Activated naive CD4-positive, alpha-beta T cell (primary cell): ENCODE results near the gene TSEN2.
"Not testable (repeated sequence)": the region's sequence is repeated elsewhere in the genome, so short reads cannot be mapped to it uniquely, and the experiment has no call there.

Experiments
- DNase-seq, 4 experiments: peaks; one replicate each; lab custom pipeline; 2025; lab: John Stamatoyannopoulos, UW

The TSEN2 gene

DNA sequence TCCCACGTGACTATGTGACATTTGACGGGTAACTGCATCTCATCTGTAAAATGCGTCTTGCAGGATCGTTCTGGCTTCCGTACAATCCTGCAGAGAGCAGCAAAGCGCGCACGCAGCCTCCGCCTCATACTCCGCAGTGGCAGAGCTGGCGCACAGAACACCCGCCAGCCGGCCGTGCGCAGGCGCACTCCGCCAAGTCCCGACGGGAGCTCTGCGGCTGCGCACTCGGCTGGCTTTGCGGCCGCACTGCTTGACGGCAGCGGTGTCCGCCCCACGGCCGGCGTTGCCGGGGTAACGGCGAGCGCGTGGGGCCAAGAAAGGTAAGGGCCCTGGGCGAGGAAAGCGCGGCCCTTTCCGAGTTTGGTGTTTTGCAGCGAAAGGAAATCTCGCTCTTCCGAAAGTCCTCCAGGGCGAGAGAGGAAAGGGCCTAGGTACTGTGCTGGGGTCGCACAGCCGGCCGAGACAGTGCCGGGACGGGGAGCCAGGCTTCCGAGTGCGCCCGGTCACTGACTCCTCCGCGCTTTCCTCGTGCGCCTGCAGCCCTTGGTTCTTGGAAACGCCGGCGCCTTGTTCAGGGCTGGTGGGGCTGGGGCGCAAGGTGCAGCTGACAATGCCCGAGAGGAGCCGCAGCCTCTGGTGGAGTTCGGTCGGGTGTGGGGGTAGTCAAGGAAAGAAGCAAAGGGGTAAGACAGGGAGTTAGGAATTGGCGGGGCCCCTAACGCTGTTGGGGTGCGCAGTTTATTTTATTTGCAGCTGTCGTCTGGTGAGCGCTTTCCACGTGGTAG is at the start of gene TSEN2:
TSEN2 (plus strand) TSS at position 283 of the 785 bp plus-strand sequence. CDS start 5,321 bp downstream, outside the sequence.
- DNase-seq = peak; percentile 81 to 96 (median 92)

DNA sequence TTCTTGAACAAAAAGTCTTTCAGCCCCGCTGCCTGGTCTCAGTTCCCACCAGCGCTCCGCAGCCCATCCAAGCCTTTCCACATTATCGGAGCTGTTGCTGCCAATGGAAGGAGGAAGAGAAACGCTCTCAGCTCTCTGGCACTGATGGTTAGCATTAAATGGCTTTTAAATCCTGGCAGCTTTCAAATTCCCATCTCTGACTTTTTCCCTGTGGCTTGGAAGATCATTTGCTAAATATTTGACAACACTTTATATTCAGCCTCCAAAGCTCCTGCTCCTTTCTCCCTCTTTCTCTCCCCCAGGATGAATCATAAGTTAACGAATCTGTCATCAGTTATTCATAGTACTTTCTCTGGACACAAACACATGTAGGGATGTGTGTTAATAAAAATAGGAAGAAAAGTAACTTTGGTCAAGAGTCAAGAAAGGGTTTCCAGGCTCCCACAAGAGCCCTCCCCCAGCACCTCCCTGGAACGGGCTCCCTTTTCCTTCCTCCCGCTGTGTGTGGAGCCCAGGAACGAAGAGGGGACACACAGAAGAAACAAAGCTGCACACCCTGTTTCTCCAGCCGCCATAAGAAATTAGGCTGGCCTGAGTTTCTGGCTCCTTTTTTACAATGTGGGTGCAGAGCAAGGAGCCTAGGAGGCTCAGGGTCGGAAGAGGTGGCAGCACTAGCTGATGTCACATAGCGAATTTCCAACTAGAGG is 47.6 kb upstream of the TSEN2 start:
- DNase-seq = no peak

DNA sequence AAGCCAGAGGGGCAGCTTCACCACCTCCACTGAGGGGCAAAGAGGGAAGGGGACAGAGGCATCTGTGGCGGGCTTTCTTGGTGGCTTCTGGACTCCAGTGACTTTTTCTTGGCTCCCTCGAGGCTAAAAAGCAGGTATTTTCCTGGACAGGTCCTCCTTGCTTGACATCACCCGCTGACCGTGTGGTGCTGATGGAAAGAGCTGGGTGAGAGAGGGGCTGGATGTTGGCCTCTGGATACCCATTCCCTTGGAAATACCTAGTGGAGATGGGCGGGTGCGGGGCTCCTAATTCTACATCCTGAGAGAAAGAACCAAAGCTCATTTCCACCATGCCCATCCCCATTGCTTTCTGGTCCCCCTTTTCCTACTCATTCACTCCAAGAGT is 47.1 kb upstream of the TSEN2 start:
- no peak for DNase-seq

DNA sequence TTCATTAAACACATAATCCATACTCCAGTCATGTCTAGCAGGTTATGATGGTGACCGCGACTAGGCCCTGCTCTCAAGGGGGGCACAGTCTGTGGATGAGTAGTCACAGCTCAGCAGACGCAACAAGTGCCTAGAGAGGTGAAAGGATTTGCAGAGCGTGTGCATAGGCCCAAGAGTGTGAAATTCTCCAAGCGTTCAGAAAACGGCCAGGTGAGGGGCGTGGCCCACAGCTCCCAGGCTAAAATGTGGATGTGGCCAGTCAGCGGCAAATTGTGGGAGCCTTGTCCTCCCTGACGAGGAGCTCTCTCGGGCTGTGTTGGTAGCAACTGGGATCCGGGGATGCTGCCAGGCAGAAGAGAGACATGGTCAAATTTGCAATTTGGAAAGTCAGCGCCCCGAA is 46.4 kb upstream of the TSEN2 start:
- DNase-seq = no peak

DNA sequence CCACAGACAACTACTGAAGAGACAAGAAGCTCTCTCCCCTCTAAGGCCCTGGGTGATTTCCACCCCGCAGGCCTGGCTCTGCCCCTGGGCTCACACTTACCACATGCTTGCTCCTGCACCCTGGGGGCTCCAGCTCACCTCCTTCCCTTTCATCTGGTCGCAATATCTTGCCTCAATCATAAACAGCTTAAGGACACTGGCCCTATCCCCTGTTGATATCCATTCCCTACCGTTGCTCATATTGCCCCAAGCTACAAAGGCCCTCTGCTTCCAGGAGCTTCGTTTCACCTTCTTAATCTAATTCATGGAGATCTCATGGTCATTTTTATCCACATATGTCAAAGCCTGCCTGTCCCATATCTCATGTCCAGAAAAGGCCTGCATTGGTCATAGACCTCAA is 46.0 kb upstream of the TSEN2 start:
- no peak for DNase-seq

DNA sequence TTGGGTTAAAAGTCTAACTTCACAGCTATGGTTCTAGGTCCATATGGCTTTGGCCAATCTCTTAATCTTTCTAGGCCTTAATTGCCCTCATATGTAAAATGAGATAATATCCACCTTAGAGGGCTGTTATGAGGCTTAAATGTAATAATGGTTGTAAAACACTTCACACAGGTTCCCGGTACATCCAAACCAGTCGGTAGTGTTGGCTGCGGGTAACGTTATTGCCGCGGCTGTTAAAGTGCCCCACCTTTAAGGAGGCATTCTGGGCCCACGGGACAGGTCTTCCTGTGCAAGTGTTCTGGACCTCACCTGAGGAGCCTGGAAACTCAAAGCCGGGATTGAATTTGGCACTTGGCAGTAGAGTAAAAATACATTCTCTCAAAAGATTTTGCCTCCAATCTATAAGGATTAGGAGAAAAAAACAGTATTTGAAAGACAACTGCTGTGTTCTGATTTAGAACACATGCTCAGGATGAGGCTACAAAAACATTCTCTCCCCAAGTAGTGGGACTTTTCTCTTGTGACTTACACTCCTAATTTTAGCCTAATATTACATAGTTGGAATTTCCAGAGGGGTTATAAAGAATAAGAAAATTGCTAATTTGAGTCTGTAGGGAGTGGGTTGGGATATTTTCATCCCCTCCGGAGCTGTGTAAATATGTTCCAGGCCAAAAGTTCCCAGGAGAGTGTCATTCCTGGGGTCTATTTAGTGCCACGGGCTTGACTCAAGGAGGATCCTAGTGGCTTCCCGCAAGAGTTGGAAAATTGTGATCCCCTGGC is 44.9 kb upstream of the TSEN2 start:
- DNase-seq = no peak

DNA sequence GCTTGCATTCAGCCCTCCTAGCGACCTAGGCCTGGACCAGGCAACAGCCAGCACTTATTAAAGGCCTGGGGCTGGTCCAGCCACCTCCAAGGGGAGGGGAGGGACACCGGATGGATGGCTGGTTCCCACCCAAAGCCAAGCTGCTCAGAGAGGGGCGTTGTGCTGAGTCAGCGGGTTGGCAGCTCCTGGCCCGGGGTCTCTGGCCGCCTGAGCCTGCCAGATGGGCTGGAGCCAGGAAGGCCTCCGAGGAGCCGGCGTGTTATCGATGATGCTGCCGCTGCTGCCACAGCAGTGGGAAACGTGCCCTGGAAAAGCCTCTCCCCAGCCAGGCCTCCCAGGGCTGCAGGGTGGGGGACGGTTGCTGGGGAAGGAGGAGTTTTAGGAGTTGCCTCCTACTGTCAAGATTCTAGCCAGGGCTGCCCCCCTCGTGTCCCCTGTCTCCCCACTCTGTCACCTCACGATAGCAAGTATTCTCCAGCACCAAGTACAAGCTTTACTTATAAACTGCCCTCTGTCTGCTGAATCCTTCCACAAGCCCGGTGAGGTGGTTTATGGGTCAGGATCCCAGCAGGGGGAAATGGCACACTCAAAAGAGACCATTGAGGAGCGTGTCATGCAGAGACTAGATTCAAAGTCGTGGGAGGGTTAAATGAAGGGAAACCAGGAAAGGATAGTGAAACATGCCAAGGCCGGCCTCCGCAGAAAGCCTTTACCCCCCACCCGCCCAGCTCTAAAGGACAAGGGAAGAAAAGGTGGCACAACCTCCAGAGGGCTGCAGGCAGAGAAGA is 43.2 kb upstream of the TSEN2 start:
- no peak for DNase-seq

DNA sequence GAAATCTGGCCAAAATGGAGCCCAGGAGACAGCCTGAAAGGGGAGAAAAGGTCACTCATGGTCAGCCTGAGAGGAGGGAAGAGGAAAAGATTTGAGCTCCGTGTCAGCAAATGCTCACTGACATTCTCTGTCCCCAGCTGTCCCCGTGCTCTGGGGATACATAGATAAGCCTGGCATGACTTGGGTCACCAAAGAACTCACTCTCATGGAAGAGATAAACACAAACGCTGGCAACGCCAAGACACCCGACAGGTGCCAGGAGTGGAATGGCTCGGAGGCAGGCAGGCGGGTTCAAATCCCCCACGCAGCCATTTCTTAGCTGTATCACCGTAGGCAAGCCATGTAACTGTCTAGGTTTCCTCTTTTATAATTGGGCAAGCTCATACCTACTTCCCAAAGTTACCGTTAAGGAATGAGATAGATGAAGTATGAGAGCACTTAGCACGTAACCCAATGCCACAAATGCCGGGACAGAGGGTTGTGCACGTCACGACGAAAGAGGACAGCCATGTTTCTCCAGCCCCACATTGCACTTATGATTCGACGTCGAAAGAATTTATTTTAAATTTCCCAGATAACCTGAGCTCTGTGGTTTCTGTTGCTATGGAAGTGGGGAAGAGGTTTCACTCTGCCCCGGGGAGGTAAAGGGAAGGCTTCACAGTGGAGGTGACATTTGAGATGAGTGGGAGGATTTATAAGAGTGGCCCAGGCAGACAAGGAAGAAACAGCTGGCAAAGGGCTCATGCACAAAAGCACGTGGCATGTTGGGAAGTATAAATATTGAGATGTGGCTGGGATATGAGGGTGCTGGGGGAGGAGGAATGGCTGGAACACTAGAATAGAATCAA is 41.4 kb upstream of the TSEN2 start:
- DNase-seq = no peak

DNA sequence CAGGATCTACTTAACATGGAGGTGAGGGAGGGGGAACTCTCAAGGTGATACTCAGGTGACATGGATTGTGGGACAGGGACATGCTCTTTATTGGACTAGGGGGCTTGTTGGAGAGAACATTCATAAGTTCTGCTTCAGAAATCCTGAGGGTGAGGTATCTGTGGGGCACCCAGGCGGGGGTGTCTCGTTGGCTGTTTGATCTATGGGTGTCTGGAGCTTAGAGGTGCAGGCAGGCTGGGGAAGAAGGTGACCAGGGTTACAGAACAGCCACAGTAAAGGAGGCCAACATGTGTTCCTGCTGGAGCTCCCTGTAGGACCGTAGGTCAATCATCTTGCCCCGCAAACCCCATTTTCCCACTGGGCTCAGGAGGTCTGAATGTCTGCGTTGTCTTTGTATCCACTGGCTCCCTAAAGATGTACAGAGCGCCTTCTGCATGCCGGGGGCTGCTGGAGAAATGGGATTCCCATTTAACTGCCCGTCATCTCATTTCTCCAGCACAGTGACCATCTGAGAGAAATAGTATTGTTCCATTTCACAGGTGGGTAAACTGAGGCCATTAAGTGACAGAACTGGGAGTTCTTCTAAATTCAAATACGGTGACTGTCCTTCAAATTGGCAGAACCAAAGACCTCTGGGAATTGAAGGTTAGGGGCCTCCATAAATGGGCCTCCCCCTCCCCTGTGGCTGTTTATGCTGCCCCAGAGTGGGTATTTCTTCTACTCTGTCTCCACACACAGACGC is 40.3 kb upstream of the TSEN2 start:
- DNase-seq = no peak

DNA sequence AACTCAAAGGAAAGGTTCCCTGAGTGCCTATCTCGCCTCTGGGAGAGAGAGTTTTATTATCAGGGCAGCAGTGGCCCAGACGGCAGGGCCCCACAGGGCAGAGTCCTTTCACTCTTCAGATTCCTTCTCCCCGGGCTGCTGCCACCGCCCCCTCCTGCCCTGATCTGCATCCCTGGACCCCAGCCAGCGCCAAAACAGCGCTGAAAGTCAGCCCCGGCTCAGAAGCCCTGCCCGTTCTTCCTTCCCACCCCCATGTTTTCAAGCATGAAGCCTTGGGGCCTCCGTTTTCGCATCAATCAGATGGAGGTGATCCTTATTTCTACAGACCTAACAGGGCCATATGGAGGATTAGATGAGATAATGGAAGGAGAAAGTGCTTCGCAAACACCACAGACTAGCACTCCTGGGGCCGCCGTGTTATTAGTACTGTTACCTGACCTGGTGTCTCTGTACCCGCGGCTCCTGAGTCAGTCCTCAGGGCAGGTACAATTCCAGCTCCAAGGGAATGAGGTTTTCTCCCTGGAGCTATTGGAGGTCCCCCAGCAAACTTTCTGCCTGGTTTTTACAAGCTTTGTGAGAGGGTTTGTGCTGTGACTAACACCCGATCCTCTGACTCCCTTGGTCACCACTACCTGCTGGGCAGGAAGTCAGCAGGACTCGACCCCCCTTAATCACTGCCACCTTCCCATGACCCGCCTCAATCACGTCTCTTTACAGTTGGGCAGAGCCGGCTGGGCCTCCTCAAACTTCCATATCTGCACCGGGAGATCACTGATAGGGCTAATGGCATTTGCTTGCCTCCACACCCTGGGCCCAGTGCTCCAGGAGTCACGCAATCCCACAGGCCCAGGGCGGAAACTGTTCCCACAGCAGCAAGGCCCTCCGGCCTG is 39.5 kb upstream of the TSEN2 start:
- no peak for DNase-seq

DNA sequence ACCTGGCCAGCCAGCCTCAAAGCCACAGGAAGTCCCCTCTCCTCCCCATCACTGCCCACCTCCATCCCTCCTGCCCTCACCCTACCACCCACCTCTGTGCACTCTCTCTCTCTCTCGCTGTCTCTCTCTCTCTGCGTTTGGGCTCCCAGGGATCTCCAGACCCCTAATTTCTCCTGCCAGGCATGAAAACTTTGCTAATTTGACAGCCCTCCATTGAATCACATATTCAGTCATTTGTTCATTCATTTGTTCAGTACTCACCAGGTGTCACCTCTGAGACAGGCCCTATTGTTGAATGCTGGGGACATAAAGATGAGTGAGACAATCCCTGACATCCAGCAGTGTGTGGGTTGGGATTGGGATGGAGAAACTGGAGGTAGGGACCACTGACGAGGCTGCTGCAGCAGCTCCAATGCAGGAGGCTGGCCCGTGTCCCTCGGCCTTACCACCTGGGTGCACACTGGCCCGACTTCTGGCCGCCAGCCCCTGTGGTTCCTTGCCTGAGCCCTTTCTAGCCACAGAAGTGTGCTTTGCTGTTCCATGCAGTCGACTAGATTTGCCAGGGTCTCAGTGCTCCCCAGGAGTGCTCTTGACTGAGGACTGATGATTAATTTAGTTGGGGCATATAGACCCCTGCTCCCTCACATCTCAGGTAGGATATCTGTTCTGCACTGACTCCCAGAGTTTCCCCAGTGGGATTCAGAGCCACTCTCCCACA is 38.6 kb upstream of the TSEN2 start:
- no peak for DNase-seq

DNA sequence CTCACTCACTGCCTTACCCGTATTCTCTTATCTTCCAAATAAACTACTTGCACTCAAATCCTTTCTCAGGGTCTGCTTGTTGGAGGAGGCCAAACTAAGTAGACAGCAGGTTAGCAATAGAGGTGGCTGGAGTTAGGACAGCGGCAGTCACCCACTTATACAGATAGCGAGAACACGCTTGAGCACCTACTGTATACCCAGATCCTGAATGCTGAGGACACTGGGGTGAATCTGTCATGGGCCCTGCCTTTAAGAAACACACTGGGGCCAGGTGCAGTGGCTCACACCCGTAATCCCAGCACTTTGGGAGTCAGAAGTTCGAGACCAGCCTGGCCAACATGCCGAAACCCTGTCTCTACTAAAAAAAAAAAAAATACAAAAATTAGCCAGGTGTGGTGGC is 38.0 kb upstream of the TSEN2 start:
- no peak for DNase-seq

DNA sequence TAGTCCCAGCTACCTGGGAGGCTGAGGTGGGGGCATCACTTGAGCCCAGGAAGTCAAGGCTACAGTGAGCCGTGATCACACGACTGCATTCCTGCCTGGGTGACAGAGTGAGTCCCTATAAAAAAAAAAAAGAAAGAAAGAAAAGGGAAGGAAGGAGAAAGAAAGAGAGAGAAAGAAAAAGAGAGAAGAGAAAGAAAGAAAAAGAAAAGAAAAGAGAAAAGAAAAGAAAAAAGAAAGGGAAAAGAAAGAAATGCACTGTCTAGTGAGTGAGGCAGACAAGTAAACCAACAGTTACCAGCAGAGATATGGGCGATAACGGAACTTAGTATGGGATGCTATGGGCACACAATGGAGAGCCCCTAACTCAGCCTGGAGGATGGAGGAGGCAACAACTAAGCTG is 37.2 kb upstream of the TSEN2 start:
- no peak for DNase-seq

DNA sequence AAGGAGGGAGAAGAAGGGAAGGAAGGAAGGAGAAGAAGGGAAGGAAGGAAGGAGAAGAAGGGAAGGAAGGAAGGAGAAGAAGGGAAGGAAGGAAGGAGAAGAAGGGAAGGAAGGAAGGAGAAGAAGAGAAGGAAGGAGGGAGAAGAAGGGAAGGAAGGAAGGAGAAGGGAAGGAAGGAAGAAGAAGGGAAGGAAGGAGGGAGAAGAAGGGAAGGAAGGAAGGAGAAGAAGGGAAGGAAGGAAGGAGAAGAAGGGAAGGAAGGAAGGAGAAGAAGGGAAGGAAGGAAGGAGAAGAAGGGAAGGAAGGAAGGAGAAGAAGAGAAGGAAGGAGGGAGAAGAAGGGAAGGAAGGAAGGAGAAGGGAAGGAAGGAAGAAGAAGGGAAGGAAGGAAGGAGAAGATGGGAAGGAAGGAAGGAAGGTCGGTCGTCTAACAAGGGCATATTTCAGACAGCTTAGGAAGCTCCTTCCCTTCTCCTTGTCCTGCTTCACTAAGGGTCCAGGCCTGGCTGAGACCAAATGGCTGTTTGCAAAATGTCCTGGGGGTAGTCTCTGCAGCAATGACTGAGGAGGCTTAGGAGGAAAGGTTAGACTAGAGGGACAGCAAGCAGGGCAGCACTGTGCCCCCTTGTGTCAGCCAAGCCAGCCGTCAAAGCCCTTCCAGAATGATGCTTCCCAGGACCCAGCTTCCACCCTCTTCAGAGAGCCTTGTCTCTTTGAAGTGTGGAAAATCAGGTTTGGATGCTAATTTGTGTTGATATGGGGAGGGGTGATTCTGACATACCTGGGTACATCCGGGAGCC is 35.7 kb upstream of the TSEN2 start:
- not testable (repeated sequence) for DNase-seq

DNA sequence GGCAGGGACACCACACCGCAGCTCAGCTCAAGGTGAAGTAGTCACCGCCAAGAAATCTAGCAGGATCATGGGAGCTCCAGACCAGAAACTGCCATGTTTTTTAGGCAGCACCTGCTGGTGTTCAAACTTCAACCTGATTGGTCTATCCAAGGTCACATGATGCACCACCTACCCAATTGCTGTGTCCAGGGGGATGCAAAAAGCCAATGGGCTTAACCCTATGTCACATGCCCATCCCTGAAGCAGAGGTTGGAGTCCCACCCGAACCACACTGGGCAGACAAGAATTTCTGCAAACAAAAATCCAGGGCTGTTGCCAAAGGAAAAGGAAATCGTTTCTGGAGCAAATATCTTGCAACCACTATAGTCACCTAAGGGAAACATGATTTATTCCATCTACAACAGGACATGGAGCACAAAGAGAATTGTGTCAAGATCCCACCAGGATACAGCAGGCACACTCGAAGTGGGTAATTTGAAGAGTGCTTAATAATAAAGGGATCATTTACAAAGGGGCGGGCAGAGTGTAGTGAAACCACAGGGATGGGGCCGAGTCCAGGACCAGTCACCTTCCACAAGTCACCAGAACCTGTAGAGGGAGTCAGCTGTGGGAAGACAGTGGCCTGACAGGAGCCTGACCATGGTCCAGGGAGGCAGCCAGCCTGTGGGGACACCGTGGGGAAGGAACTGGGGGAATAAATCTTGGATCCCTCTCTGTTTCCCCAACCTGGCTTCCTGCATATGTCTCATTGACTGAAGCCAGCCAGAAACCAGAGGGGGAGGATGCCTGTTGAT is 34.2 kb upstream of the TSEN2 start:
- DNase-seq = no peak

DNA sequence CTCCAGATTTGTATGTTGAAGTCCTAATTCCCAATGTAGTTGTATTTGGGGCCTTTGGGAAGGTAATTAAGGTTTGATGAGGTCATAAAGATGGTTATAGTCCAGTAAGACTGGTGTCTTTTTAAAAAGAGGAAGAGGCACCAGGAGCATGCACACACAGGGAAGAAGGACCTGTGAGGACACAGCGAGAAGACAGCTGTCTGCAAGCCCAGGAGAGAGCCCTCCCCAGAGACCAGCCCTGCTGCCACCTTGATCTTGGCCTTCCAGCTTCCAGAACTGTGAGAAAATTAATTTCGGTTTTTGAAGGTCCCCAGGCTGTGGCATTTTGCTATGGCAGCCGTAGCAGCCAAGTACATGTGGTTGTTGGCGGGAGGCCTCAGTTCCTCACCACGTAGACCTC is 32.8 kb upstream of the TSEN2 start:
- DNase-seq = no peak

DNA sequence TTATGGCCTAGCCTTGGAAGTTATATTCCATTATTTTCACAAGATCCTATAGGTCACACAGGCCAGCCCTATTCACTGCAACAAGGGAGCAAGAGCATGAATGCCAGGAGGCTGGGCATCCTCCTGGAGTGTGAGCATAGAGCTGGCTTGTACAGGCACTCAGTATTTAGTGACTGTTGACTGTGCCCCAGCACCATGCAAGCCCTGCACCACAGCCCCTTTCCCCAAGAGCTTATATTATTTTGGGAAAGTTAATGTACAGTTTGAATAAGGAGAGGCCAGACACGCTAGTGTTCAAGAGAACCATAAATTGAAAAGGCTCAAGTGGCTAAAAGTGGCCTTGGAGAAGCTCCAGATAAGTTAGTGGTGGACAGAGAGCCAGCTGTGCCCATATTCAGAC is 32.3 kb upstream of the TSEN2 start:
- no peak for DNase-seq
